GM10266 (cell line): ENCODE results near the gene GIMD1.
A peak's percentile ranks its signal among the peaks of the same experiment; 100 is the strongest.
"Not testable (repeated sequence)": the region's sequence is repeated elsewhere in the genome, so short reads cannot be mapped to it uniquely, and the experiment has no call there.

Experiments used
- DNase-seq: peaks from one replicate; pipeline ENCODE4 v3.0.0; 2012; ENCODE audit errors: extremely low spot score
- CTCF ChIP-seq: IDR thresholded peaks from 2 replicates; pipeline ENCODE4 v1.5.1; 2012; ENCODE audit warnings: mild to moderate bottlenecking, low read depth; ENCODE audit not compliant: control insufficient read depth, insufficient read depth; ENCODE audit errors: missing control alignments

GIMD1 gene

GRCh38 chr4:106337916-106338315, 30.7 kb downstream of the GIMD1 start:
- no peak for DNase-seq
- TF ChIP-seq CTCF = no peak

- no peak for DNase-seq
- TF ChIP-seq CTCF = no peak
Observed at GRCh38 chr4:106336618-106337017, 32.0 kb downstream of the GIMD1 start.

- no peak for TF ChIP-seq CTCF
- DNase-seq = no peak
Observed at GRCh38 chr4:106334741-106335470, 33.7 kb downstream of the GIMD1 start.

GRCh38 chr4:106333186-106333585, 35.4 kb downstream of the GIMD1 start:
- DNase-seq = no peak
- no peak for TF ChIP-seq CTCF

- DNase-seq = peak; percentile 39
- TF ChIP-seq CTCF = peak; percentile 55
Observed at GRCh38 chr4:106329041-106329618, 39.4 kb downstream of the GIMD1 start.

GRCh38 chr4:106325800-106326199, 42.8 kb downstream of the GIMD1 start:
- no peak for DNase-seq
- TF ChIP-seq CTCF = no peak

- no peak for DNase-seq
- no peak for TF ChIP-seq CTCF
Observed at GRCh38 chr4:106323119-106323518, 45.5 kb downstream of the GIMD1 start.

- not testable (repeated sequence) for DNase-seq
Observed at GRCh38 chr4:106321814-106322213, 46.8 kb downstream of the GIMD1 start.

GRCh38 chr4:106321168-106321567, 47.4 kb downstream of the GIMD1 start:
- DNase-seq = not testable (repeated sequence)
